Skin epidermis (tissue), 12 donors: ENCODE results near the gene EGF.
"Not testable (repeated sequence)": the region's sequence is repeated elsewhere in the genome, so short reads cannot be mapped to it uniquely, and the experiment has no call there.

Experiments used
- H3K27ac ChIP-seq, 21 experiments: fragments of 200-600 bp; sonication (generic) in 11 of 21; one replicate each; pipeline ENCODE4 v1.5.0; 2020; ENCODE audit warnings: mild to moderate bottlenecking in 3 of 21, inconsistent platforms in 2 of 21, moderate library complexity in 2 of 21
- H3K4me3 ChIP-seq, 7 experiments: fragments of 200-600 bp; sonication (generic) in 2 of 7; one replicate each; pipeline ENCODE4 v1.5.0; 2020; ENCODE audit warnings: inconsistent platforms in 2 of 7, mild to moderate bottlenecking in 2 of 7, moderate library complexity in 1 of 7

EGF gene

DNA sequence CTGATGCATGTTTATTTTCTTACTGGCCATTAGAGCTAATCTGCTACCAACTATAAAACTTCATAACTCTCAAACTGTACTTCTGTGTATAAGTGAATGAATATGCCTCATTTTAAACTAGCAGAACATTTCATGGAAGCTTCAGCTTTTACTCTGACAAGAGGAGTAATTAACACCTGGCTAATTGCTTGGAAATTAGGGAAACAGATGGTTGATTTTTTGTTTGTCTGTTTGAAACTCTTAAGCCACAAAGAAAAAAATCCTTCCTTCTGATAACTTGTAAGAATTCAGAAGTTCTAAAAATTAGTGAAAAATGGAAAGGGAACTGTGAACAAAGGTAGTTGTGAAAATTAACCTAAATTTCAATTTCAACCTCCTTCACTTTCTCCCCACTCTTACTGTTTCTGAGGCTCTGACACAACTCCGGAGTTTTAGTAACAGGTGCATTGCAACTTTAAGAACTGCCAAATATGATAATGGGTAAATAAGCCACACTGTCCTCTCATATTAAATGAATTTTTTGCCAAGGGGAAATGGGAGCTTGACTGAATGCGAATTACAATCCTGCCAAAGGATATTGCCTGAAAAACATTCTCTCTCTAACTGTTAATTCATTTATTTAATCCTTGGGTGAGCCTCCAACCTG lies 1.0 kb downstream of the EGF start:
- H3K27ac ChIP-seq: no peak overlapping the region

DNA sequence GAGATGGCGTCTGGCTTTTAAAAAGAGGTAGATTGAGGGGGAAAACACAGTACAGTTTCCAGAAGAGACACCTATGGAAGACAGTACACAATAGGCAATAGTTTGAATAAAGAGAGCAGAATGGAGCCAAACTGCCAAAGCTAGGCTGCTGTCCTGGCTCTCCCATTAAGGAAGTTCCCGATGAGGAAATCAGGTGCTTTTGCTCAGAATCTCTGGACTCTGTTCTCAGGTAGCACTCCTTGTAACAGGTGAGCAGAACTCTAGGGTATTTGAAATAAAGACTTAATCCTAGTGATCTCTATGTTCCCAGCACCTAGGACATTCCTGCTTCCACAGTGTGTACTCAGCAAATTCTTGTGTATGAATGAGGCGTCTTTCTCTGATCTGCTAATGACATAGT lies 1.6 kb downstream of the EGF start:
- H3K4me3 ChIP-seq: no peak overlapping the region
- no peak overlapping the region for H3K27ac ChIP-seq

More for the DNA sequence above, 1.0 kb downstream of the EGF start:
- no peak overlapping the region for H3K4me3 ChIP-seq

DNA sequence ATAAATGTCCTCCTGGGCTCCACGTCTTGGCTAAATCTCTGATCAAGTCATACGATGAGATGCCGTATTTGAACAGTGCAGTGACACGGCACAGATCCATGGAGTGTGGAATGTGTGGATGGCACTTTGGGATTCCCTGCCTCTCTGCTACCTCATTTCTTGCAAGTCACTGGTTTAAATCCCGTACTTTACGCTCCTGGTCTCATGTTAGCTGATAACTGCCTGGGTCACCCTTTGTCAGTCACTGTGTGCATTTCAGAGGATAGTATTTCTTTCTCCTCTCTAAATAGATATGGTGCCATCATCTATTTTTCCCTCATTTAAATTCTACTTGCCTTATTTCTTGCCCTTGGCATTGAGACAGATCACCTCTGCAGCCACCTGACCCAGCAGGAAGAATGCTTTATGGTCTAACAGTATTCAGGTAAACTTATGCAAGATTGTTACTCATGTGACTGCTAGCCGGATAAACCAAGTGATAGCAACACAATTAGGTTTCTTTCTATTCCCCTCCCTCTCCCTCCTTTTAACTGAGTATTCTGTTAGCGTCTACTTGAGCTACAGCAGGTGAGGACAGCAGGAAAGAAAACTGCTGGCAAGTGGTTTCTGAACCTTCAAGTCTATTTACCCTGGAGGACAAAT lies 2.8 kb downstream of the EGF start:
- Histone ChIP-seq H3K27ac (no peak overlapping the region), H3K4me3 (no peak overlapping the region)

DNA sequence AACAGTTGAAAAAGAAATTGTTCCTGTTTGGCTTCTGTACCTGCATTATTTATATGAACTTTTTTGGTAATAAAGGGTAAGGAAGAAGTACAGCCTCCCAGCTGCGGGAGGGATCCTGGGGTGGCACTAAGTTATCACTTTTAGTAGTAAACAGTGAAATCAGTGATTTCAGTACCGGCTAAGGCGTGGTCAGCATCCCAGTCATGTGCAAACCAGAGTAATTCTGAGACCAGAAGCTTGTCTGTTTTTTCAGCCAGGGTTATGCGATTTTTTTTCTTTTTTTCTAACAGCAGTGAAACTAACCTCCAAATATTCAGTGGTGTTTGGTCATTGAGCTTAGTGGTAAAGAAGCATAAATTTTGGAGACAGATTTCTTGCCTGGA lies 3.3 kb downstream of the EGF start:
- no peak overlapping the region for H3K27ac ChIP-seq

DNA sequence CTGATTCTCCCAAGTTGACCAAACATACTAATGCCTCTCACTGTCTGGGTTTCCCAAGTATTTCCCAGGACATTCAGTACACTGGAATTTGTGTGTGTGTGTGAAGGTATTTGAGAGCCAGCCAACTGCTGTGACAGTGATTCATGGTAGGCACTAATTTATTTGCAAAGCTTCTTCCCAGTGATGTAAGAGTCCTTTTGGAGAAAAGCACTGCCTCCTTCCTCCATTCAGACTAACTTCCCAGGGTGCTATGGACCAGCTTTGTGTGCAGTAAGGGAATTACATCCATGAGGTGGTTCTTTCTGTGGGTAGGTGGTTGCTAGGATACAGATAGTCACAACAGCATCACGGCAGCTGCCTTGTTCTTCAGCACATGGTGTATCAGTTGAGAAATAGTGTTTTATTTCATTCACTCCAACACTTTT lies 8.7 kb downstream of the EGF start:
- no peak overlapping the region for H3K4me3 ChIP-seq
- H3K27ac ChIP-seq: no peak overlapping the region

More for the DNA sequence above, 3.3 kb downstream of the EGF start:
- no peak overlapping the region for H3K4me3 ChIP-seq

DNA sequence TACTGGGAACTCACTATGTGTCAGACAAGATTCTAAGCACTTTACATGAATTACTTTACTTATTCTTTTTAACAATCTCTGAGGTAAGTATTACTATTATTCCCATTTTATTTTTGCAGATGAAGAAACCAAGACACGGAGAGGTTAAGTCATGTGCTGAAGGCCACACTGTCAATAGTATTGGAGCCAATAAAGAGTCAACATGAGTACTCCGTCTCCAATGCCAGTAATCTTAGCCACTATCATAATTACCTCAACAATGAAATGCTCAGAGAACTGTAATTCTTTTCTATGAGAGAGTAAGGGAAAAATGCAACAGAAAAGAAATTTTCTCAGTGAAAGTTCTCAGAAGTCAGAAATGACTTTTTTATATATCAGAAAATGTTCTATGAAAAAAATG lies 12.7 kb downstream of the EGF start:
- Histone ChIP-seq H3K27ac (no peak overlapping the region), H3K4me3 (no peak overlapping the region)

DNA sequence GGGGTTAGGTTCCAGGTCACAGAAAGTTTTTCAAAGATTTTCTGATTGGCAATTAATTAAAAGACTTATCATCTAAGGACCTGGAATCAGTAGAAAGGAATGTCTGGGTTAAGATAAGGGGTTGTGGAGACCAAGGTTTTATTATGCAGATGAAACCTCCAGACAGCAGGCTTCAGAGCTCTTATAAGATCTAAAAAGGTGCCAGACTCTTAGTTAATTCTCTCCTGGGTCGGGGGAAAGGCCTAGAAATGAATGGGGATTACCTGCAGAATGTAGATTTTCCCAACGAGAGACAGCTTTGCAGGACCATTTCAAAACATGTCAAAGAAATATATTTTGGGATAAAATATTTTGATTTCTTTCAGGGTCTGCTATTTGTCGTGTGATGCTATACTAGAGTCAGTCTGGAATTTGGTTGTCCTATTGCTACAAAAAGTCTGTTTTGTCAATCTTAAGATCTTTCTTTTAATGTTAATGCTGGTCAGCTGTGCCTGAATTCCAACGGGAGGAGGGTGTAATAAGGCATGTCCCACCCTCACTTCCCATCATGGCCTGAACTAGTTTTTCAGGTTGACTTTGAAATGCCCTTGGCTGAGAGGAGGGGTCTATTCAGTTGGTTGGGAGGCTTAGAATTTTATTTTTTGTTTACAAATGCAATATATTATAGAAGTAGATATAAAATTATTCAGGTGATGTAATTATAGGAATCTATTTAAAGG lies 15.8 kb downstream of the EGF start:
- Histone ChIP-seq H3K27ac (peak overlapping the region in 1 of 21 experiments; percentile 16), H3K4me3 (no peak overlapping the region)

DNA sequence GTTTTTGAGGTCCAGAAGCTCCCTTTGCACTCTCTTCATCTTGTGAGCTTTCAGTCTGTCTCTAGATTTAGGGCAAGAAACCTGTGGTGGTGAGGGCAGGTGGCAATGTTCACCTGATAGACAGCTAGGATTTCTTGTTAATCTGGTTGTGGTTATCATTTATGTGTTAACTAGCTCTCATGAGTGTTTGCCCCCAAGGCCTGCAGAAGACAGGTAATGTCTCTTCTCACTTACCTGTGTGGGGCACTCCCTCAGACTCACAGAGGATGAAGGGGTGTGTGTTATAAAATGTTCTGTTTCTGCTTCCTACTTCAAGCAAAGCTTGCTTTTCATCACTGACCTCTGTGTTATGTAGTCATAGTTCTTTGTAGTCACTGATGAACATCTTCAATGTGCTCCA lies 17.8 kb downstream of the EGF start:
- Histone ChIP-seq H3K27ac (no peak overlapping the region), H3K4me3 (no peak overlapping the region)

DNA sequence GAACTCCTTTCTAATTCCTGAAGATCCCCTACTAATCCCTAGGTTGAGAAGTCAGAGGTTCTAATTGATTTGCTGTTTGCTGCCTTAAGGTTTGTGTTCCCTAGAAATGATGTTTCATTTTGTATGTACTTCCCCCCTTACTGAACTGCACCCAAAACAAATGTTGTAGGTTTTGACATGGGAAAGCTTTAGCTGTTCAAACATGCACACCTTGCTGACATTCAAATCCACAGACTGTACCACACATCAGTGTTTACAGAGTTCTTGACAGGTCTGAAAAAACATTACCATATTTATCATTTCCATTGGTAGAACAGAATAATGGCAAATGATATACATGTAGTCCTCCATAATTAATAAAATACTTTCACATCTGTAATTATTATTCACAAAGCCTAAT lies 18.2 kb downstream of the EGF start:
- H3K27ac ChIP-seq: no peak overlapping the region
- H3K4me3 ChIP-seq: no peak overlapping the region

DNA sequence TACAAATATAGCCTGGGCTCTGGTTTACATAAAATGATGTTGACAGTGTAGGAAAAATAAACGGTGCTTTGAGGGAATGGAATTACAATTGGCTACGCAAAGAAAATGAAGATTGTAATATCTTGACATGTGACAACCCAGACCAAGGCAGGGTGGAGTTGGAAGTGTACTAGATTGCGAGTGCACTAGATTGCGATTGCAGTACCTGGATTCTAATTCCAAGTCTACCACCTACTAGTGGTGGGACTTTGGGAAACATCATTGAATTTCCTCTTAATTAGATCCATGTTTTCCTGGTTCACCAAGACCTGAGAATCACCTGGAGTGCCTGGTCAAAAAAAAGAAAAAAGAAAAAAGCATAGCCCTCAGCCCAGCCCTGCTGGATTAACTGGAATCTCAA lies 18.6 kb downstream of the EGF start:
- Histone ChIP-seq H3K4me3 (no peak overlapping the region), H3K27ac (no peak overlapping the region)

DNA sequence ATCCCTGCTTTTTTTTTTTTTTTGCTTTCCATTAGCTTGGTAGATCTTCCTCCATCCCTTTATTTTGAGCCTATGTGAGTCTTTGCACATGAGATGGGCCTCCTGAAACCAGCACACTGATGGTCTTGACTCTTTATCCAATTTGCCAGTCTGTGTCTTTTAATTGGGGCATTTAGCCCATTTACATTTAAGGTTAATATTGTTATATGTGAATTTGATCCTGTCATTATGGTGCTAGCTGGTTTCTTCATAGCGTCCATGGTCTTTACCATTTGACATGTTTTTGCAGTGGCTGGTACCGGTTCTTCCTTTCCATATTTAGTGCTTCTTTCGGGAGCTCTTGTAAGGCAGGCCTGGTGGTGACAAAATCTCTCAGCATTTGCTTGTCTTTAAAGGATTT lies 24.7 kb downstream of the EGF start:
- H3K27ac ChIP-seq, H3K4me3 ChIP-seq: not testable (repeated sequence)

DNA sequence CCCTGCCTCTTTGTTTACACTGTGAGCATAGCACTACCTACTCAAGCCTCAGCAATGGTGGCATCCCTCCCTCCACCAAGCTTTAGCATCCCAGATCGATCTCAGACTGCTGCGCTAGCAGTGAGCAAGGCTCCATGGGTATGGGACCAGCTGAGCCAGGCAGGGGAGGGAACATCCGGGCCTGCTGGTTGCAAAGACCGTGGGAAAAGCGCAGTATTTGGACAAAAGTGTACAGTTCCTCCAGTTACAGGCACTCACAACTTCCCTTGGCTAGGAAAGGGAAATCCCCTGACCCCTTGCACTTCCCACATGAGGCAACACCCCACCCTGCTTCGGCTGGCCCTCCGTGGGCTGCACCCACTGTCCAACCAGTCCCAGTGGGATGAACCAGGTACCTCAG lies 26.5 kb downstream of the EGF start:
- H3K27ac ChIP-seq: no peak overlapping the region

DNA sequence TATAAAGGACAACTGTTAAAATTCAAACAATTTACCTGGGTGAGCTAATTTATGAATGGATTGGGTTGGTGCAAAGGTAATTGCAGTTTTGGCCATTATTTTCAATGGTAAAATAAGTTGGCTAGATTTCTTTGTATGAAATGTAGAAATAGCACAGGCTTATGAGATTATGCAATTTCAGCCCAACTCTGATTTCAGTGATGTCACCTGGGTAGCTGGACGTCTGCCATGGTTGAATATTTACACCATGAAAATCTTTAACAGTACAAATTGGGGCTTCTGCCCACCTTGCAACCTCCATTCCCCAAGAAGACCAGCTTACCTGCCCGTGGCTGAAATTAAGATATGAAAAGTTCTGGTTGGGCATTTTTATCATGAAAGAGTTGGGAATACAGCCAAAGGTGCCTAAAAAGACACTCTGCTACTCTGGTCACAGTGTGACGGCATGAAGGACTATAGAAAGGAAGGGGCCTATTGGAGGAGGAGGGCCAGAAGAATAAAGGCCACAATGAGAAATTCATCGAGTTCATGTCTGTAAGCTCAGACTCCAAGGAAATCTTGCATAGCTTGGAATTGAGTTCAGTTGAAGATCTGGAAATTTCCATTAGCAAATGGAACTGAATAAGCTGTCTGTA lies 29.7 kb downstream of the EGF start:
- H3K27ac ChIP-seq: no peak overlapping the region
- no peak overlapping the region for H3K4me3 ChIP-seq

More for the DNA sequence above, 26.5 kb downstream of the EGF start:
- no peak overlapping the region for H3K4me3 ChIP-seq

DNA sequence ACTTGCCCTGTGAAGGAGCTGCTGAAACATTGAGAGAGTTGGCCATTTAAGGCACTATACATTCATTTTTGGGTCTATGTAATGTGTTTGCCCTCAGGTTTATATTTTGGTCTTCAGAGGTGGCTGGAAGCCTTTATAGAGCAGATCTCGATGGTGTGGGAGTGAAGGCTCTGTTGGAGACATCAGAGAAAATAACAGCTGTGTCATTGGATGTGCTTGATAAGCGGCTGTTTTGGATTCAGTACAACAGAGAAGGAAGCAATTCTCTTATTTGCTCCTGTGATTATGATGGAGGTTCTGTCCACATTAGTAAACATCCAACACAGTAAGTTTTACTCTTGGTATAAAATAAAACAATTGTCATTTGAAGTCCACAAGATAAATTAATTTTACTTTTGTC lies 31.1 kb downstream of the EGF start:
- no peak overlapping the region for H3K27ac ChIP-seq

DNA sequence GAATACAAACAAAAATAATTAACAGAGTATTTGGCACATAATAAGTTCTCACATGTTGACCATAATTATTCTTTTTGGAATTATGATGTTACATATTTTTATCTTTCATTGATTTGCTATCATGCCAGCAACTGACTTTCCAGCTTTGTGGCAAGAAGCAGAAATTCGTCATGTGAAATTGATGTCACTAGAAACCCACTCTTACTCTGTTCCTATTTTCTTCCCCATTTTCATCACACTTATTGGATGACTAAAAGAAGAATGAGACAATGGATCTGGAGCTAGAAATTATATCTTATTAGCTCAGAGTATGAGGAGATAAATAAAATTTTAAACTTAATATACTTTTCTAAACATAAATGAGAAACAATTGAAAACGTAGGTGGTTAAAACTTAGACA lies 31.9 kb downstream of the EGF start:
- Histone ChIP-seq H3K27ac (no peak overlapping the region), H3K4me3 (no peak overlapping the region)

More for the DNA sequence above, 31.1 kb downstream of the EGF start:
- H3K4me3 ChIP-seq: no peak overlapping the region

DNA sequence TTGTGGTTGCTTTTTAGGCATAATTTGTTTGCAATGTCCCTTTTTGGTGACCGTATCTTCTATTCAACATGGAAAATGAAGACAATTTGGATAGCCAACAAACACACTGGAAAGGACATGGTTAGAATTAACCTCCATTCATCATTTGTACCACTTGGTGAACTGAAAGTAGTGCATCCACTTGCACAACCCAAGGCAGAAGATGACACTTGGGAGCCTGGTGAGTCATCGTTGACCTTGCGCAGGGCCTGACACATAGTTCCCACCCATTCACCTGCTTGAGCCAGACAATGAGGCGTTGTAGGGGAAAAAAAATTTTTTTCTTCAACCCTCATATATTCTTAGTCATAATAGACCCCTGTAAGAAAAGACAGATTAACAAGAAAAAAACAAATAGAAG lies 32.4 kb downstream of the EGF start:
- no peak overlapping the region for H3K4me3 ChIP-seq
- H3K27ac ChIP-seq: no peak overlapping the region

DNA sequence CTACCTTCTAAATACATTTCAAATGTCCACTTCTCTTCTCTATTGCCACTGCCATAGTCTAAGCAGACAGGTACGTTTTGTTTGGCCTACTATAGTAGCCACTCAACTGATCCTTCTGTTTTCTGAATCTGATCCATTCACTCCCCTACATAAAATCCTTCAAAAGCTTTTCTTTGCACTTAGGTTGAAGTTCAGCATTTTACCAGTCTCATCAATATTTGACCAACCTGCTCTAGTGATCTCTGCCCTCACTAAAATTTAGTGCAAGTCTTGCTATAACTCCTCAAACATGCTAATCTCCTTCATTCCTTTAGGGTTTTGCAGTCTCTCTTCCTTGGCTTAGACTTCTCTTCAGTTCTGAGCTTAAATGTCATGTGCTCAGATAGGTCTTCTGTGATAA lies 33.4 kb downstream of the EGF start:
- no peak overlapping the region for H3K27ac ChIP-seq
- no peak overlapping the region for H3K4me3 ChIP-seq

DNA sequence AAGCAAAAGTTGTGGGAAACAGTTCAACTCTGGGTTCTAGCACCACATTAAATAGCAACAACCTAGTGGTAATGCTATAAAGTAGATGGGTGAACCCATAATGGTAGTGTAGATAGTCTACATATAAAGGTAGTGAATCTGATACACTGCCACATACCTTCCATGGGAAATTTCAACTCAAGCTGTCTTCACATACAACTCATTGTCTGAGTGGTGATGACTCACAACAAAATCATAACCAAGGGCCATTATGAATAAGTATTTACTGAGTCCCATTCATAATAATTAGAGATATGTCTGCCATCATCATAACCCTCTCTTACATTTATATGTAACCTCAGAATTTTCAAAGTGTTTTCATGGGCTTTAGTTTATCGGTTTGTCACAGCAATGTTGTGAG lies 34.8 kb downstream of the EGF start:
- no peak overlapping the region for H3K27ac ChIP-seq
- no peak overlapping the region for H3K4me3 ChIP-seq

DNA sequence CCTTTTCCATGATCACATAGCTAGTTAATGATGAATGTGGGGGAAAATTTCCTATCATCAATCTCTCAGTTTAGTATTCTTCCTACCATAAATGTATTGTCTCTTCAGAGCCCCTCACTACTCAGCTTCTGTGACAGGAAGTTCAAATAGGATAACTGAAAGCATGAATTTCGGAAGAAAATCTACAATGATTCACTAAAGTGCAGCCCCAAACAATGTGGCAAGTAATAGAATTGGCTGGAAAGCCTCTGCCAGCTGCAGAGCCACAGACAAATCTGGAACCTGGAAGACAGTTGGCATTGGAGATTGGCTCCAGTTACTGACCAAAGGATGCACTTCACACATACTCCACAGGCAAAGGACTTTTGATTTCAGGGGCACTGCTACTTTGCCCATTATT lies 35.2 kb downstream of the EGF start:
- Histone ChIP-seq H3K27ac (no peak overlapping the region), H3K4me3 (no peak overlapping the region)

DNA sequence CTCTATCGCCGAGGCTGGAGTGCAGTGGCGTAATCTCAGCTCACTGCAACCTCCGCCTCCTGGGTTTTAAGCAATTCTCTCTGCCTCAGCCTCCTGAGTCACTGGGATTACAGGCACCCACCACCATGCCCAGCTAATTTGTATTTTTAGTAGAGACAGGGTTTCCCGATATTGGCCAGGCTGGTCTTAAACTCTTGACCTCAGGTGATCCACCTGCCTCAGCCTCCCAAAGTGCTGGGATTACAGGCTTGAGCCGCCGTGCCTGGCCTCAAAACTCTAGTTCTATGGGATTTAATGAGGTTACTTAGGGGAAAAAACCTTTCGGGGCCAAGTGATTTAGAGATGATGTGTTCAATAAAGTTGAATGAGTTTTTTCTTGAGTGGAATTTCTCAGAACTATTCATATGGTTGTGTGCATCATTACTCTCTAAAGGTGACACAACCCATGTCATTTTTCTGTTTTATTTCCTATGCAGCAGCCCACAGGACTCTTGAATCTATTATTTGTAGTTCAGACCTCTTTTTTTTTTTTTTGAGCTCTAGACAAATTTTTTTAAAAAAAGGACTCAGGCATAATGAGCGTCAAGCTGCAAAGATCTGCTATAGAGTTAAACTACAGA lies 36.5 kb downstream of the EGF start:
- H3K27ac ChIP-seq, H3K4me3 ChIP-seq: not testable (repeated sequence)
